H1 (cell line): ENCODE data around the gene OR6C74. TPM values are rescaled to one million over a fixed set of nuclear protein-coding genes. Genes with fewer than 3 reads are reported as not detected.

Experiments used
- EZH2 ChIP-seq: fragments of 200-600 bp; sonication (generic); IDR thresholded peaks from 2 replicates; pipeline ENCODE4 v1.7.1; 2012; ENCODE audit warnings: low read depth, mild to moderate bottlenecking, moderate library complexity, low read length, inconsistent platforms; ENCODE audit not compliant: severe bottlenecking
- GTF2F1 ChIP-seq: IDR thresholded peaks from 2 replicates; pipeline ENCODE4 v1.6.1; 2012; ENCODE audit warnings: low read depth, low read length, improper control_type of control experiment, borderline replicate concordance
- KDM1A ChIP-seq: fragments of 200-600, 300-600 bp; sonication (generic); IDR thresholded peaks from 2 replicates; pipeline ENCODE4 v1.7.1; 2016; ENCODE audit warnings: mild to moderate bottlenecking, low read length, borderline replicate concordance
- PHF8 ChIP-seq: fragments of 200-600 bp; sonication (generic); conservative IDR thresholded peaks from 2 replicates; pipeline ENCODE4 v1.7.1; 2012; ENCODE audit warnings: low read depth, mild to moderate bottlenecking, inconsistent platforms, low read length, moderate library complexity
- RNF2 ChIP-seq: fragments of 200-900, 300-1000 bp; sonication (generic); IDR thresholded peaks from 2 replicates; pipeline ENCODE4 v1.7.1; 2016; ENCODE audit warnings: borderline replicate concordance, low read depth, mild to moderate bottlenecking, antibody characterized with exemption, low read length; ENCODE audit not compliant: poor library complexity, severe bottlenecking; ENCODE audit errors: missing control alignments
- RXRA ChIP-seq: IDR thresholded peaks from 2 replicates; pipeline ENCODE4 v1.6.1; 2011; ENCODE audit warnings: low read depth, mild to moderate bottlenecking, low read length, moderate library complexity; ENCODE audit not compliant: insufficient read depth
- TBP ChIP-seq: IDR thresholded peaks from 2 replicates; pipeline ENCODE4 v1.6.1; 2011; ENCODE audit warnings: low read depth, low read length, improper control_type of control experiment
- polyA plus RNA-seq, 7 experiments: library from polyadenylated mRNA; depleted of rRNA in 3 of 7; stranded (reverse) in 5 of 7; unstranded in 2 of 7; fragments of >200 nt in 5 of 7; fragments of 200-250 nt in 2 of 7; gene quantifications; 1 replicate in 5 of 7; 2 replicates in 1 of 7; 4 replicates in 1 of 7; pipeline versions ENCODE4 v1.2.1 to v1.2.3, GENCODE V29; 2011 to 2013; ENCODE audit warnings: missing spikeins in 2 of 7, mixed read lengths in 2 of 7
- total RNA-seq: library from RNA; stranded (reverse); fragmentation: NEBNext Ultra II Directional; extraction: Animal tissue kit (Norgen Biotek cat#: 25700); gene quantifications from 2 replicates; pipeline ENCODE4 v1.2.1, GENCODE V29; 2021

OR6C74 gene
- total and polyA plus RNA-seq, 2 of the 8 experiments (the other 6 are each of a cell fraction or from before 2014, with no cell fraction given): not detected

DNA sequence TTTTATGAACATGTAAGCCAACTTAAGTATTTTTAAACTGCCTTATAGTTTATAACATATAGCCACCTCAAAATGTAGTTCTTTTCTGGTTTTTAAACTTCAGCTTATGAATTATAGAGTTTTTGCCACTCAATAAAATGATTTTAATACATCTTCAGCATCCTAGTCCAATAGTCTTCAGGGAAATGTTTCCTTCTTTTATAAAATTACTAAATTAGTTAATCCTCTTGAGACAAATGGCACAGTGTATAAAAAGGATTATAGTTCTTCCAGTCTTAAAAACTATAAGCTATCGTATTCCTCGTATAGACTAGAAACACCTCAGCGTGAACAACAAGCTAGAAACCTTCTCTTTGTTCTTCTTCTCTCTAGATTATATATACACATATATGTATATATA lies at the start of gene OR6C74 (continued):
- TF ChIP-seq RXRA: no peak
- no peak for TF ChIP-seq EZH2
- TF ChIP-seq TBP: no peak
- TF ChIP-seq GTF2F1: no peak
- TF ChIP-seq RNF2: no peak
- TF ChIP-seq KDM1A: no peak
- no peak for TF ChIP-seq PHF8
